ENCODE measurements around the gene MAP3K7. TPM values are rescaled to one million over a fixed set of nuclear protein-coding genes. Genes with fewer than 3 reads are reported as not detected.
"Not testable (repeated sequence)": the region's sequence is repeated elsewhere in the genome, so short reads cannot be mapped to it uniquely, and the experiment has no call there.

The MAP3K7 gene
- total RNA-seq, 2 experiments from 2014 or later = 9.0 to 9.3 TPM

- POLR2A ChIA-PET = no interaction called here
- TF ChIP-seq CTCF (IDR thresholded peaks at IDR 0.05) = no peak
- no peaks in the 10 kb centered on the region for H3K9me3 ChIP-seq (ENCODE audit: control insufficient read depth in 1 of 2, insufficient read depth in 1 of 2, low read length in 2 of 2)
- peaks cover 35% of the 10 kb centered on the region for H3K4me1 Mint-ChIP-seq (ENCODE audit: low read depth)
- ATAC-seq (ENCODE audit: poor library complexity) = no peak
- no peak for DNase-seq
- H3K4me3 ChIP-seq (ENCODE audit: low read length) = no peak overlapping the region
- H3K36me3 ChIP-seq (ENCODE audit: insufficient read depth, low read length) = peaks cover 22% of the 10 kb centered on the region
- intact Hi-C loops (cut with DNase I, micrococcal nuclease) = no loop called here
- no peaks in the 10 kb centered on the region for H3K4me1 ChIP-seq (ENCODE audit: insufficient read depth, low read length)
- CTCF ChIA-PET = interaction anchor here (1.4 kb wide), 1 partner anchor 14 kb away, joined by 3 read pairs; no protein-coding TSS in a partner anchor
- H3K36me3 Mint-ChIP-seq (ENCODE audit: low read depth) = peaks cover 66% of the 10 kb centered on the region
- no peaks in the 10 kb centered on the region for H3K27me3 Mint-ChIP-seq
- H3K27me3 ChIP-seq (ENCODE audit: control insufficient read depth in 1 of 2, insufficient read depth in 2 of 2, low read length in 2 of 2) = no peaks in the 10 kb centered on the region
- no peaks in the 10 kb centered on the region for H3K9me3 Mint-ChIP-seq
- H3K4me3 Mint-ChIP-seq = no peak overlapping the region
- H3K27ac ChIP-seq (ENCODE audit: low read depth in 1 of 2, low read length in 2 of 2) = no peak overlapping the region
- H3K27ac Mint-ChIP-seq = no peak overlapping the region
These were observed 17.6 kb downstream of the MAP3K7 start for GRCh38 chr6:90569223-90569622.

DNA sequence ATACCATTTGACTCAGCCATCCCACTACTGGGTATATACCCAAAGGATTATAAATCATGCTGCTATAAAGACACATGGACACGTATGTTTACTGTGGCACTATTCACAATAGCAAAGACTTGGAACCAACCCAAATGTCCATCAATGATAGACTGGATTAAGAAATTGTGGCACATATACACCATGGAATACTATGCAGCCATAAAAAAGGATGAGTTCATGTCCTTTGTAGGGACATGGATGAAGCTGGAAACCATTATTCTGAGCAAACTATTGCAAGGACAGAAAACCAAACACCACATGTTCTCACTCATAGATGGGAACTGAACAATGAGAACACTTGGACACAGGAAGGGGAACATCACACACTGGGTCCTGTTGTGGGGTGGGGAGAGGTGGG is 19.2 kb downstream of the MAP3K7 start:
- CTCF ChIA-PET, H3K9me3 Mint-ChIP-seq, H3K4me3 Mint-ChIP-seq: not testable (repeated sequence)

DNA sequence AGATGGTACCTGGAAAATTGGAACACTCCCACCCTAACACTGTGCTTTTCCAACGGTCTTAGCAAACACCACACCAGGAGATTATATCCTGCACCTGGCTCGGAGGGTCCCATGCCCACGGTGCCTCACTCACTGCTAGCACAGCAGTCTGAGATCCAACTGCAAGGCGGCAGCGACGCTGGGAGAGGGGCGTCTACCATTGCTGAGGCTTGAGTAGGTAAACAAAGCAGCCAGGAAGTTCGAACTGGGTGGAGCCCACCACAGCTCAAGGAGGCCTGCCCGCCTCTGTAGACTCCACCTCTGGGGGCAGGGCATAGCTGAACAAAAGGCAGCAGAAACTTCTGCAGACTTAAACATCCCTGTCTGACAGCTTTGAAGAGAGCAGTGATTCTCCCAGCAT is 24.5 kb downstream of the MAP3K7 start:
- DNase-seq = peak in 13 of 14 experiments; percentile 4 to 54 (median 12)
- Mint-ChIP-seq H3K27ac (peak overlapping the region; percentile 64), H3K4me1 (ENCODE audit: low read depth) (peaks cover 38% of the 10 kb centered on the region), H3K36me3 (ENCODE audit: low read depth) (peaks cover 88% of the 10 kb centered on the region), H3K4me3 (peak overlapping the region; percentile 48)
- CTCF ChIA-PET; H3K27me3 Mint-ChIP-seq; H3K4me3 ChIP-seq (ENCODE audit: low read length); intact Hi-C loops (cut with DNase I, micrococcal nuclease); ATAC-seq (ENCODE audit: poor library complexity); H3K9me3 ChIP-seq (ENCODE audit: control insufficient read depth in 1 of 2, insufficient read depth in 1 of 2, low read length in 2 of 2); H3K27me3 ChIP-seq (ENCODE audit: control insufficient read depth in 1 of 2, insufficient read depth in 2 of 2, low read length in 2 of 2); H3K27ac ChIP-seq (ENCODE audit: low read depth in 1 of 2, low read length in 2 of 2); H3K9me3 Mint-ChIP-seq: not testable (repeated sequence)
- POLR2A ChIA-PET = interaction anchor here (0.6 kb wide), 1 partner anchor 21 kb away, joined by 3 read pairs; no protein-coding TSS in a partner anchor
- peaks cover 30% of the 10 kb centered on the region for H3K36me3 ChIP-seq (ENCODE audit: insufficient read depth, low read length)
- peaks cover 11% of the 10 kb centered on the region for H3K4me1 ChIP-seq (ENCODE audit: insufficient read depth, low read length)

More for the DNA sequence above, 19.2 kb downstream of the MAP3K7 start:
- DNase-seq; H3K9me3 ChIP-seq (ENCODE audit: control insufficient read depth in 1 of 2, insufficient read depth in 1 of 2, low read length in 2 of 2); H3K27me3 Mint-ChIP-seq; H3K27ac Mint-ChIP-seq; POLR2A ChIA-PET; H3K4me1 ChIP-seq (ENCODE audit: insufficient read depth, low read length); intact Hi-C loops (cut with DNase I, micrococcal nuclease); H3K4me3 ChIP-seq (ENCODE audit: low read length); H3K27ac ChIP-seq (ENCODE audit: low read depth in 1 of 2, low read length in 2 of 2); ATAC-seq (ENCODE audit: poor library complexity); H3K27me3 ChIP-seq (ENCODE audit: control insufficient read depth in 1 of 2, insufficient read depth in 2 of 2, low read length in 2 of 2): not testable (repeated sequence)
- H3K36me3 Mint-ChIP-seq (ENCODE audit: low read depth) = peaks cover 81% of the 10 kb centered on the region
- H3K36me3 ChIP-seq (ENCODE audit: insufficient read depth, low read length) = peaks cover 22% of the 10 kb centered on the region
- peaks cover 38% of the 10 kb centered on the region for H3K4me1 Mint-ChIP-seq (ENCODE audit: low read depth)

DNA sequence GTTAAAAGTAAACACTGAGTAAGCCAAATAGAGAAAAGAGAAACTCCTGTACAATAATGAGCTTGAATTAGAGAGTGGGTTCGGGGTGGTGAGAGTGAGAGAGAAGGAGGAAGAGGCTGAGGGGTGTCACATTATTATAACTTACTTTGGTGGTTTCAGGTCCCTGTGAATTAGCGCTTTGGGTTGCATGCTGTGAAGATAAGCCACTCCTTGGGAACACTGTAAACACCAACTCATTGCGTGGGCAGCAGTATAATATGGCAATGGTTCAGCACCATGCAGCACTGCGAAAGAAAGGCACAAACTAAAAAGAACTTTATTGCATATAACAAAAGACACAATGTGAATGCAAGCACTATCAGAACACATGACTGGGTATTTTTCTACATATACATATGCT is 26.9 kb downstream of the MAP3K7 start:
- H3K27me3 Mint-ChIP-seq = no peaks in the 10 kb centered on the region
- H3K27ac Mint-ChIP-seq = peak overlapping the region; percentile 12
- peaks cover 33% of the 10 kb centered on the region for H3K4me1 Mint-ChIP-seq (ENCODE audit: low read depth)
- no peak overlapping the region for H3K4me3 Mint-ChIP-seq
- POLR2A ChIA-PET = no interaction called here
- no peak for ATAC-seq (ENCODE audit: poor library complexity)
- no peak for TF ChIP-seq CTCF (IDR thresholded peaks at IDR 0.05)
- CTCF ChIA-PET = no interaction called here
- peak in 1 of 14 experiments; percentile 18 for DNase-seq
- Histone ChIP-seq H3K4me1 (ENCODE audit: insufficient read depth, low read length) (peaks cover 11% of the 10 kb centered on the region), H3K27me3 (ENCODE audit: control insufficient read depth in 1 of 2, insufficient read depth in 2 of 2, low read length in 2 of 2) (no peaks in the 10 kb centered on the region), H3K4me3 (ENCODE audit: low read length) (no peak overlapping the region), H3K27ac (ENCODE audit: low read depth in 1 of 2, low read length in 2 of 2) (no peak overlapping the region), H3K36me3 (ENCODE audit: insufficient read depth, low read length) (peaks cover 53% of the 10 kb centered on the region), H3K9me3 (ENCODE audit: control insufficient read depth in 1 of 2, insufficient read depth in 1 of 2, low read length in 2 of 2) (no peaks in the 10 kb centered on the region)
- no peaks in the 10 kb centered on the region for H3K9me3 Mint-ChIP-seq
- H3K36me3 Mint-ChIP-seq (ENCODE audit: low read depth) = peaks cover 89% of the 10 kb centered on the region
- intact Hi-C loops (cut with DNase I, micrococcal nuclease) = no loop called here

Measured in CD4-positive, alpha-beta T cell (primary cell).